Suppressor macrophage treated with lipopolysaccharide for 1 hour (primary cell): Measurements from ENCODE around the gene NRROS.
"Not testable (repeated sequence)": the region's sequence is repeated elsewhere in the genome, so short reads cannot be mapped to it uniquely, and the experiment has no call there.

Experiments used
- DNase-seq, 3 donors: peaks; one replicate each; pipeline ENCODE4 v3.0.0-alpha.2; 2020 to 2022

The NRROS gene

GRCh38 chr3:196639483-196640296, at the start of gene NRROS:
Gene NRROS (plus strand): TSS chr3:196639694. CDS start chr3:196654540, 14,846 bp downstream.
- peak; percentile 87 to 92 (median 90) for DNase-seq

DNA sequence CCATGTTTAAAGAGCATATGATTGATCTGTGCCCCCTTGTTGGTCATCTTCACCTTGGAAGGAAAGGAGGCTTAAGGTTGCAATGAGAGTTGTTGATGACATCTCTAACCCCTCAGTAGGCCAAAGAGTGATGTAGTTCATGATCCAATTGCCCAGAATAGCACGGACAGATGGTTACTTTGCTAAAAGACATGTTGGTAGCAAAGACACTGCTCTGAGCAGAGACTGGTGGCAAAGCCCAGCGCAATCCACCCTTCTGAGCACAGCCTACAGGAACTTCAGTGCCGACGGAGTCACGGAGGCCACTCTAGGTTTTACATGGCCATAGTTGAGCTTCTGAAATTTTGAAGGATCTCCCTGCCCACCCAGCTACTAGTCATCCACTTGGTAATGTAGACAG, 49.2 kb upstream of the NRROS start:
- DNase-seq: no peak

DNA sequence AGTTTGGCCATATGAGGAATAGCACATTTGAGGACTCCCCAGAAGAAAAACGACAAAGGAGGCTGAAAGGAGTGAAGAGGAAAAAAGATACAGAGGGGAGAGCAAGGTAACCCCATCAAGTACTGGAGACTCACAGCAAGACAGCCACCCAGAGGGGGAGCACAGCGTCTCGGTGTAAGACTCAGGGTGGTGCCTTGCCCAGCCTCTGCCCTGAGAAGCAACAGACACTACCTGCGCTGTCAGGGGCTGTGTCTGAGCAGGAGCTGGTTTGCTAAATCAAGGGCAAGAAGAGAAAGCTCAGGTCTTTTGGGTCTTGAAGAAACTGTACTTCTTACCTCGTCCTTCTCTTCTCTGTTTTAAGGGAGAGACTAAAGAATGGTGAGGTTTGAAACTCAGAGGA, 43.1 kb upstream of the NRROS start:
- no peak for DNase-seq

- DNase-seq: peak in 1 of 3 donors; percentile 28
Observed at GRCh38 chr3:196597971-196598733, 41.3 kb upstream of the NRROS start.

DNA sequence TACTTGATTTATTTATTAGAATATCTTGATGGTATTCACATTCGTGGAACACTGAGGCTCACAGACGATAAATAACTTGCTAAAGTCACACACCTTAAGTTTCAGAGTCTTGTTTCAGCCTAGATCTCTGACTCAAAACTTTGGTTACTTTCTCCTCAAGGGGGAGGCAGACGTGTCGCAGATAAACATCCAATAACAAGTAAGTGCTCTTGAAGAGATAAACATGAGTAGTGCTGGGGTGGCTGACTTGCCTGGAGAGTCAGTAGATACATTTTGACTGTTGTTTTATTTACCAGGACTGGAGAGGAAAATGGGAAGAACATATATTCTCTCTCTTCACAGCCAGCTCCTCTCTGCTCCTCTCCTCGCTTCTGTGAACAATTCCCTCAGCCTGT, 39.8 kb upstream of the NRROS start:
- DNase-seq: no peak

DNA sequence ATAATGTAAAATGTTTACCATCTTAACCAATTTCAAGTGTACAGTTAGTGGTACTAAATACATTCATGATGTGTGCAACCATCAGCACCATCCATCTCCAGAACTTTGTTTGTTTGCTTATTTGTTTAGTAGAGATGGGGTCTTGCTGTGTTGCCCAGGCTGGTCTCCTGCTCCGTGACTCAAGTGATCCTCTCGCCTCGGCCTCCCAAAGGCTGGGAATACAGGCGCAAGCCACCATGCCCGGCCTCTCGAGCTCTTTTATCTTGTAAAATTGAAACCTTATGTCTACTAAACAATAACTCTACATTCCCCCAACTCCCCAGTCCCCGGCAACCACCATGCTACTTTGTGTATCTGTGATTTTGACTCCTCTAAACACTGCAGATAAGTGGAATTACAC, 39.1 kb upstream of the NRROS start:
- DNase-seq: no peak

GRCh38 chr3:196602673-196603072, 36.8 kb upstream of the NRROS start:
- no peak for DNase-seq

GRCh38 chr3:196603683-196604082, 35.8 kb upstream of the NRROS start:
- no peak for DNase-seq

DNA sequence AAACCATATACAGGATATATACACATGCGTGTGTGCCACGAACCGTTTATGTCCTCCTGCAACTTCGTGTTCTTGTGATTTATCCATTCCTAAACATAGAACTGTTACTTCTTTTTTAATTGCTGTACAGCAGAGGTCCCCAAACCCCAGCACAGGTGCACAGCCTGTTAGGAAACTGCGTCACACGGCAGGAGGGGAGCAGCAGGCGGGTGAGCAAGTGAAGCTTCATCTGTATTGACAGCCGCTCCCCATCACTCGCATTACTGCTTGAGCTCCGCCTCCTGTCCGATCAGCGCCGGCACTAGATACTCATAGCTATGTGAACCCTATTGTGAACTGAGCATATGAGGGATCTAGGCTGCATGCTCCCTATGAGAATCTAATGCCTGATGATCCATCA, 34.9 kb upstream of the NRROS start:
- DNase-seq: no peak

DNA sequence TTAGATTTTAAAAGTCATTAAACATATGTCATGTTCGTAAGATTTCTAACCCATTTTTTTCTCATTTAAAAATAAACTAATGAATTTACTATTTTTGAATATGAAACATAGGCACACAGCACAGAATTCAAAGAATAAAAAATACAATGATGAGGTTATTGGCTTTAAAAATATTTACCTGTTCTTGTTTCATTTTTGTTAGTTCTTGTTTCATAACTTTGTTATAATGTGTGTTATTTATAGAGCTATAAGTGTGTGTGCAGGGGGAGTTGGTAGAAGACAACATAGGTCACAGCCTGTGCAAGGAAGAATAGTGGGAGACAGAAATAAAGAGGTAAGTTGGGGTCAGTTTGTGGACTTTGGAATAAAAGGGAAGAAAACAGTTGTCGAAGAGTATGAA, 30.8 kb upstream of the NRROS start:
- no peak for DNase-seq

GRCh38 chr3:196609343-196609775, 30.1 kb upstream of the NRROS start:
- peak; percentile 91 to 97 (median 95) for DNase-seq

GRCh38 chr3:196609805-196610515, 29.5 kb upstream of the NRROS start:
- peak in 2 of 3 donors; percentile 12 to 27 for DNase-seq

DNA sequence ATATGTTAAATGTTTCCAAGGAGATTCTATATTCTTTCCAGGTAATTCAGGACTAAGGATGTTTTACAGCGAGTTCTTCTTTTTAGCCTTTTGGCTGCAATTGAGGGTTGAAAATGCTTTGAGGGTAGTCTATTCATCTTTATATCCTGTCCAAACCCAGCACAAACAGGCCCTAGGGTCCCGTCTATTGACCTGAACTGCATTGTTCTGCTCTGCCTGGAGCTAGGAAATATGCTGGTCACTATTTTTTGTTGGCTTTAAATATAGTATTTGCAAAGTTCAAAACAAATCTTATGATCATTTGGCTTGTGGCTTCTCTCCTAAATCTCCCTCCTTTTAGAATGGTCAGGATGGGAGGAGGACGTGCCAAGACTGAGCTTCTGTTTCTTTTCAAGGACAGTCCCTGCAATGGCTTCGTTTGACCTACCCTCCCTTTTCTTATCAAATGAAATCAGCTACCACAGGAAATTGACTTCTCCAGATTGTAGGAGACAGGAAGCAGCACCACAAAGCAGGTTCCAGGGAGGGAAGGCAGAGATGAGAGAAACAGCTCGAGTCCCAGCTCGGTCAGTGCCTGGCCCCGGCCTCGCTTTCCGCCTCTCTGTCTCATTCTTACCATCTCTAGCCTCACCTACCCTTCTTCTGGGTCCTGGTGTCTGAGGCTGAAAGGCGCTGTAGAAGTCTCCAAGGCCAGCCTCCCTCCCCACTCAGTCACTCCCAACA, 27.6 kb upstream of the NRROS start:
- peak in 1 of 3 donors; percentile 17 for DNase-seq

DNA sequence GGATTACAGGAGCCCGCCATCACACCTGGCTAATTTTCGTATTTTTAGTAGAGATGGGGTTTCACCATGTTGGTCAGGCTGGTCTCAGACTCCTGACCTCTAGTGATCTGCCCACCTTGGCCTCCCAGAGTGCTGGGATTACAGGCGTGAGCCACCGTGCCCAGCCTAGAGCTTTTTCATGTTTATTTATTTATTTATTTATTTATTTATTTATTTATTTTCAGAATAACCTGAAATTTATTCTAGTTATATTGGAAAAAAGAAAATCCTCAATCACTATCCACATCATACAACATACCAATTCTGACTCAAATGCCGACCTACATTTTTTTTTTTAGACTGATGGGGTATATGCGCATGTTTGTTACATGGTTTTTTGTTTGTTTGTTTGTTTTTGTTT, 24.3 kb upstream of the NRROS start:
- DNase-seq: not testable (repeated sequence)

GRCh38 chr3:196617256-196617655, 22.2 kb upstream of the NRROS start:
- peak in 2 of 3 donors; percentile 50 to 53 for DNase-seq

DNA sequence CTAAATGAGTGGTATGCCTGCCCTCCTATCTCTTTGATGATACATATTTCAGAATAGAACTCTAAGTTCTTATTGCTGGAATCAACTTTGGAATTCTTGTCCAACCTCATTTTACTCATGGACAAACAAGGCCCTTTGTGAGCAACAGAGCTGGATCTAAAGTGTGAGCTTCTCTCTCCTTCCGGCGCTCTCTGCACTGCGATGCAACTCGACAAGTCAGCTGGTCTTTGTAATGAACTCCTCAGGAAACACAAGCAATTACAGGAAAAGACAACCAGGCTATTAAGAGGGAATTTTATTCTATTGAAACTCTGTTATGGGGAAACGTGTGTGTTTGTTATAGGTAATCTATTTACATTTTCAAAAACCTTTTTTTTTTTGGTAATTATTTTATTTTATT, 20.3 kb upstream of the NRROS start:
- peak in 2 of 3 donors; percentile 52 to 78 for DNase-seq

GRCh38 chr3:196619627-196620026, 19.9 kb upstream of the NRROS start:
- DNase-seq: not testable (repeated sequence)

DNA sequence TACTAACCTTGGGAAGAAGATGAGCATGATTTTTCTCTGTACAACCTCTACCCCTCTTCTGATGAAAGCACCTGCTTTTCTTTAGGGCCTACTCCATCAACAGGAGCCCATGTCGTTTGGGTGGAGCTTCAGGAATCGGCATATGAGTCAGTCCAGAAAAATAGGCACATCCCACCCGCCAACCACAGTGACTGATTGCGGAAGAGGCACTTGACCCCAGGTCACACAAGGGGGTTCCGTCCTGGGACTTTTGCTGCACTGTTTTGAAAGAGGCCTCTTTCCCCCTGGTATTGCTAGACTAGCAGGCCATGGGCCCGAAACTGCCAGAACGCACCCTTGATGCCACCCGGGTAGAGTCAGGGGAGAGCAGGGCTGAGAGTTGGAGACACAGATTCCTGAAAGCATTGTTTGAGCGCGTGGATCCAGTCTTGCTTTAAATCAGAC, 19.3 kb upstream of the NRROS start:
- DNase-seq: peak; percentile 94 to 97 (median 95)

- peak in 1 of 3 donors; percentile 59 for DNase-seq
Observed at GRCh38 chr3:196620684-196621083, 18.8 kb upstream of the NRROS start.

DNA sequence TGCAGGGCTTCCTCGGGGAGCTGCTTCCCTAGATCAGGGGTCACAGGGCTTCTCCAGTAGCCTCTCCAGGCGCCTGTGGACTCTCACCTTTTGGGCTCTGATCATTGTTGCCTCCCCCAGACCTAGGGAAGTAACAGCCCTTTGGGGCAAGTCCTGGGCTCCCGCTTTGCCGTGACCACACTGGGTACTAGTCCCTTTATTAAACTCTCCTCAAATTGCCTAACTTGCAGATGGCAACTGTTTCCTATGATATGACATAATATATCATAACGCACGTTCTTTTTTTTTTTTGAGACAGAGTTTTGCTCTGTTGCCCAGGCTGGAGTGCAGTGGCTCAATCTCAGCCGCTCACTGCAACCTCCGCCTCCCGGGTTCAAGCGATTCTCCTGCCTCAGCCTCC, 17.9 kb upstream of the NRROS start:
- DNase-seq: peak in 1 of 3 donors; percentile 38

DNA sequence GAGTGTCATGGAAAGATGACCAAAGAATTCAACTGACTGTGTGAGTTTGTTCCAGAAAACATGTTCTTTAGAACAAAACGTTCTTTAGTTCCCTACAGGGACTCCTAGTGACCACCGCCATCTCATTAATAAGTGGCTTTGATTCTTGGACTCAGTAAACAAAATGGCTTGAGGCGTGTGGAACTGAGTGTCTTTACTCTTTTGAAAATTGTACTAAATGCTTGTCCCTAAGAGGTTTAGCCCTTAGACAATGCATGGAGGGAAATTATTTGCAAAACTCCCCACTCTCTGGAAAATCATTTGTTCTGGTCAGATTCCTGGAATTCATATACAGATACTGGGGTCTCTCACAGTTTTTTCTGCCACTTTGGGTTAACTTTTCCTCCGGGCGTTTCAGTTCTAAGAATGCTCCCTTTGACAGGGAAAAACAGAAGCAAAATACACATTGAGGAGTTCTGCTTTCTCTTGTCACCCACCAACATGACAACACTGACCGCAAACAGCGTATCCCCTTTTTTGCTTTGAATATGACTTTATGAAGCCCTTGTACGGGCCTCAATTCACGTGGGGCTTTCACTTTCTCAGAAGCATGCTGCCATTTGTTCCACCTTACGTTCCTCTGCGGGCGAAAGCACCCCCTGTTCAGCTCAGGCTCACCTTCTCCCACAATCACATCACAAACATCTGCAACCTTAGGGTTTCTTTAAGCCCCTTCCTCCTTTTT, 15.3 kb upstream of the NRROS start:
- DNase-seq: peak; percentile 86 to 94 (median 91)

DNA sequence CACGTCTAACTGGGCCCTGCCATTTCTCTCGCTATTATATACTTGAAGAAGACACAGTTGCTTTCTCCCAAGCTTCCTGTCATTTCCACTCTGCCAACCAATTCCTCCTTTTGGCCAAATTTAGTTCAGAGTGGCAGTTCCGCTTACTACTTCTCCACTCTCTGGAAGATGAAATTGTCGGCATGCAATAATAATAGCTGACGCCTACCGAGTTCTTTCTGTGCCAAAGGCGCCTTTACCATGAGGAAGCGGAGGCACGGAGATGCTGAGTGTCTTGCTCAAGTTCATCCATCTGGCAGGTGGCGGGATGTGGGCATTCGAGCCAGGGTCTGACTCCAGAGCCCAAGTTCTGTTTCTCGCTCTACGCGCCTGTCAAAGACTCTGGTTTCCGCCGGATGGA, 14.6 kb upstream of the NRROS start:
- DNase-seq: peak; percentile 86 to 96 (median 93)
